ENCODE results near the gene OR5B17. TPM values are rescaled to one million over a fixed set of nuclear protein-coding genes. Genes with fewer than 3 reads are reported as not detected.

OR5B17 gene
- total RNA-seq, 1 donor from 2014 or later: not detected

DNA sequence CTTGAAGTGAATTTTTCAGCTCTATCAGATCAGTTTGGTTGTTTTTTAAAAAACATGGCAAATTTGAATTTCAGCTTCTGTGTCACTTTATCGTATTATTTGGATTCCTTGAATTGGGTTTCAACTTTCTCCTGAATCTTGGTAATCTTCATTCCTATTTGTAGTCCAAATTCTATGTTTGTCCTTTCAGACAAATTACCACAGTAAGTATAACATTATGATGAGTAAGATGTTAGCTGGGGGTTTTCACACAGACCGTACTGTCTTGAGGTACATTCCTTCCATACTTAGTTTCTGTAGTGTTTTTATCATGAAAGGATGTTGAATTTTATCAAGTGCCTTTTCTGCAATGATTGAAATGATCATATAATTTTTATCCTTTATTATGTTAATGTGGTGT is 28.0 kb downstream of the OR5B17 start:
- Mint-ChIP-seq H3K4me3 (ENCODE audit: low read depth) (no peak overlapping the region), H3K36me3 (ENCODE audit: insufficient read depth) (no peaks in the 10 kb centered on the region), H3K4me1 (ENCODE audit: low read depth) (no peaks in the 10 kb centered on the region), H3K27me3 (no peaks in the 10 kb centered on the region), H3K27ac (no peak overlapping the region), H3K9me3 (ENCODE audit: low read depth) (peaks cover 50% of the 10 kb centered on the region)
- TF ChIP-seq, protein P1, sequence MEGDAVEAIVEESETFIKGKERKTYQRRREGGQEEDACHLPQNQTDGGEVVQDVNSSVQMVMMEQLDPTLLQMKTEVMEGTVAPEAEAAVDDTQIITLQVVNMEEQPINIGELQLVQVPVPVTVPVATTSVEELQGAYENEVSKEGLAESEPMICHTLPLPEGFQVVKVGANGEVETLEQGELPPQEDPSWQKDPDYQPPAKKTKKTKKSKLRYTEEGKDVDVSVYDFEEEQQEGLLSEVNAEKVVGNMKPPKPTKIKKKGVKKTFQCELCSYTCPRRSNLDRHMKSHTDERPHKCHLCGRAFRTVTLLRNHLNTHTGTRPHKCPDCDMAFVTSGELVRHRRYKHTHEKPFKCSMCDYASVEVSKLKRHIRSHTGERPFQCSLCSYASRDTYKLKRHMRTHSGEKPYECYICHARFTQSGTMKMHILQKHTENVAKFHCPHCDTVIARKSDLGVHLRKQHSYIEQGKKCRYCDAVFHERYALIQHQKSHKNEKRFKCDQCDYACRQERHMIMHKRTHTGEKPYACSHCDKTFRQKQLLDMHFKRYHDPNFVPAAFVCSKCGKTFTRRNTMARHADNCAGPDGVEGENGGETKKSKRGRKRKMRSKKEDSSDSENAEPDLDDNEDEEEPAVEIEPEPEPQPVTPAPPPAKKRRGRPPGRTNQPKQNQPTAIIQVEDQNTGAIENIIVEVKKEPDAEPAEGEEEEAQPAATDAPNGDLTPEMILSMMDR (IDR thresholded peaks at IDR 0.05; ENCODE audit: unreplicated experiment): no peak
- DNase-seq (ENCODE audit: low spot score, unreplicated experiment): no peak

DNA sequence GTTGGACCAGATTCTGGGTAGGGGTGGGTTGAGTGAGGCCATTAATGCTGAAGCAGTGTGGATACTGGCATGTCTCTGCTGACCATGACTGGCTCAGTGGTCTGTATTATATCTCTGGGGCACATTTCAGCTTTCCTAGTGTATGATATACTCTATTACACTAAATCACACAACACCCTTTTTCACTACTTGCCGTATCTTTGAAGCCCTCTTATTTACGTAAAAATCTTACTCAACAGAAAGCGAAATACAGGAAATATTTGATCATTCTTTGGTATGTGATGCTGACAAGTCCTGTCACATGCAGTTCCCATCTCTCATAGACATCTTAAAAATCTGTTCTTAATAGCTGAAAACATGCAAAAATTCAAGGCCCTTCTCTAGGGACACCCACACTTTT is 40.3 kb downstream of the OR5B17 start:
- Mint-ChIP-seq H3K27ac (no peak overlapping the region), H3K27me3 (no peaks in the 10 kb centered on the region)

DNA sequence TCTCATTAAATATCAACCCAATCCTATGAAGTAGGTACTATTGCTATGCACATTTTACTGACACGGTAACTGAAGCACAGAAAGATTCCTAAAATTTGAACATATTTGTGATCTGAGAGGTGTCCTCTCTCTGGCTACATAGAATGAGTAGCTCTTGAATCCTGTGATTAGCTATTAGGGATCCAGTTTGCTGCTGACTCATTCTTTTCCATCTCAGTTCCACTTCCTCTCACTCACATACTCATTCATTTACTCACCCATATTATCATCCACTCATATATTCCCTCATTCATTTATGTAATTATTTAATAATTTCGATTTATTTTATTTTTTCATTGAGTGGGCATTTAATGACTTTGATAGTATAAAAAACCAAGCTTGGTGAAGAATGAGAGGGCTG is 42.7 kb downstream of the OR5B17 start:
- H3K36me3 Mint-ChIP-seq (ENCODE audit: insufficient read depth): no peaks in the 10 kb centered on the region
- H3K4me1 Mint-ChIP-seq (ENCODE audit: low read depth): no peaks in the 10 kb centered on the region
- H3K27ac Mint-ChIP-seq: no peak overlapping the region
- no peak for DNase-seq (ENCODE audit: low spot score, unreplicated experiment)
- TF ChIP-seq, protein P1 (IDR thresholded peaks at IDR 0.05; ENCODE audit: unreplicated experiment): no peak
- H3K4me3 Mint-ChIP-seq (ENCODE audit: low read depth): no peak overlapping the region
- H3K27me3 Mint-ChIP-seq: no peaks in the 10 kb centered on the region
- H3K9me3 Mint-ChIP-seq (ENCODE audit: low read depth): peaks cover 14% of the 10 kb centered on the region

More for the DNA sequence above, 40.3 kb downstream of the OR5B17 start:
- Mint-ChIP-seq H3K36me3 (ENCODE audit: insufficient read depth) (no peaks in the 10 kb centered on the region), H3K9me3 (ENCODE audit: low read depth) (peaks cover 1% of the 10 kb centered on the region), H3K4me3 (ENCODE audit: low read depth) (no peak overlapping the region), H3K4me1 (ENCODE audit: low read depth) (no peaks in the 10 kb centered on the region)
- no peak for DNase-seq (ENCODE audit: low spot score, unreplicated experiment)
- TF ChIP-seq, protein P1 (IDR thresholded peaks at IDR 0.05; ENCODE audit: unreplicated experiment): no peak

Other genes with a start within 250 kb of the OR5B17 start
- not detected in 2 replicates for gene OR9I1, start 233.5 kb downstream of the OR5B17 start, total RNA-seq
- gene OR9Q2, start 170.0 kb downstream of the OR5B17 start, total RNA-seq: not detected in 2 replicates
- not detected in 2 replicates for gene OR1S2, start 154.9 kb downstream of the OR5B17 start, total RNA-seq
- not detected in 2 replicates for gene OR1S1, start 146.3 kb downstream of the OR5B17 start, total RNA-seq
- not detected in 2 replicates for gene OR10Q1, start 130.2 kb downstream of the OR5B17 start, total RNA-seq
- not detected in 2 replicates for gene OR10W1, start 90.8 kb downstream of the OR5B17 start, total RNA-seq
- gene OR5B3, start 47.8 kb upstream of the OR5B17 start, total RNA-seq: not detected in 2 replicates
- gene OR5B2, start 69.1 kb upstream of the OR5B17 start, total RNA-seq: not detected in 2 replicates
- not detected in 2 replicates for gene OR5B12, start 83.2 kb upstream of the OR5B17 start, total RNA-seq
- gene OR5B21, start 149.0 kb upstream of the OR5B17 start, total RNA-seq: not detected in 2 replicates
- 6.5 and 6.6 TPM in 2 replicates for gene LPXN, start 216.8 kb upstream of the OR5B17 start, total RNA-seq
- 48.3 and 51.2 TPM in 2 replicates for gene ZFP91, start 220.0 kb upstream of the OR5B17 start, total RNA-seq